ENCODE results near the gene CREG2.
"Not testable (repeated sequence)": the region's sequence is repeated elsewhere in the genome, so short reads cannot be mapped to it uniquely, and the experiment has no call there.

Gene CREG2

GRCh38 chr2:101327863-101328394 is 59.4 kb downstream of the CREG2 start:
- H3K4me3 ChIP-seq (ENCODE audit: low read depth, low read length), result no peak overlapping the region
- no peak for DNase-seq (ENCODE audit: low read depth)

GRCh38 chr2:101325425-101325824 is 61.9 kb downstream of the CREG2 start:
- no peak for DNase-seq (ENCODE audit: low read depth)
- H3K4me3 ChIP-seq (ENCODE audit: low read depth, low read length), result no peak overlapping the region

GRCh38 chr2:101316568-101316967 is 70.7 kb downstream of the CREG2 start:
- DNase-seq (ENCODE audit: low read depth); H3K4me3 ChIP-seq (ENCODE audit: low read depth, low read length): not testable (repeated sequence)

GRCh38 chr2:101311696-101312017 is 75.6 kb downstream of the CREG2 start:
- DNase-seq (ENCODE audit: low read depth), result no peak
- H3K4me3 ChIP-seq (ENCODE audit: low read depth, low read length), result no peak overlapping the region

GRCh38 chr2:101310834-101311695 is 76.2 kb downstream of the CREG2 start:
- DNase-seq (ENCODE audit: low read depth), result no peak
- no peak overlapping the region for H3K4me3 ChIP-seq (ENCODE audit: low read depth, low read length)

GRCh38 chr2:101310090-101310833 is 77.0 kb downstream of the CREG2 start:
- no peak for DNase-seq (ENCODE audit: low read depth)
- H3K4me3 ChIP-seq (ENCODE audit: low read depth, low read length), result no peak overlapping the region

- H3K4me3 ChIP-seq (ENCODE audit: low read depth, low read length), result peak within 1 kb of the TSS; percentile 75
- DNase-seq (ENCODE audit: low read depth), result peak; percentile 69
These were observed 78.7 kb downstream of the CREG2 start, which contains the start of gene RNF149 for GRCh38 chr2:101308432-101309210. Gene RNF149, minus strand, starts transcription at chr2:101308701. Its CDS starts 113 bp downstream, at chr2:101308588.

- peak overlapping the region; percentile 75 for H3K4me3 ChIP-seq (ENCODE audit: low read depth, low read length)
- DNase-seq (ENCODE audit: low read depth), result no peak
These were observed 79.3 kb downstream of the CREG2 start for GRCh38 chr2:101307950-101308431.

- peak overlapping the region; percentile 75 for H3K4me3 ChIP-seq (ENCODE audit: low read depth, low read length)
- DNase-seq (ENCODE audit: low read depth), result no peak
These were observed 79.8 kb downstream of the CREG2 start for GRCh38 chr2:101307503-101307902.

GRCh38 chr2:101306410-101306809 is 80.9 kb downstream of the CREG2 start:
- DNase-seq (ENCODE audit: low read depth), result no peak
- peak overlapping the region; percentile 75 for H3K4me3 ChIP-seq (ENCODE audit: low read depth, low read length)

GRCh38 chr2:101305492-101306078 is 81.7 kb downstream of the CREG2 start:
- H3K4me3 ChIP-seq (ENCODE audit: low read depth, low read length), result no peak overlapping the region
- no peak for DNase-seq (ENCODE audit: low read depth)

- DNase-seq (ENCODE audit: low read depth), result no peak
- H3K4me3 ChIP-seq (ENCODE audit: low read depth, low read length), result no peak overlapping the region
These were observed 82.3 kb downstream of the CREG2 start for GRCh38 chr2:101305035-101305434.

GRCh38 chr2:101303688-101304087 is 83.6 kb downstream of the CREG2 start:
- no peak overlapping the region for H3K4me3 ChIP-seq (ENCODE audit: low read depth, low read length)
- DNase-seq (ENCODE audit: low read depth), result no peak

GRCh38 chr2:101302016-101302415 is 85.3 kb downstream of the CREG2 start:
- no peak for DNase-seq (ENCODE audit: low read depth)
- H3K4me3 ChIP-seq (ENCODE audit: low read depth, low read length), result no peak overlapping the region

GRCh38 chr2:101300836-101301235 is 86.5 kb downstream of the CREG2 start:
- DNase-seq (ENCODE audit: low read depth), result no peak
- H3K4me3 ChIP-seq (ENCODE audit: low read depth, low read length), result no peak overlapping the region

- no peak overlapping the region for H3K4me3 ChIP-seq (ENCODE audit: low read depth, low read length)
- DNase-seq (ENCODE audit: low read depth), result no peak
These were observed 87.1 kb downstream of the CREG2 start for GRCh38 chr2:101300164-101300563.

GRCh38 chr2:101299604-101300003 is 87.7 kb downstream of the CREG2 start:
- no peak for DNase-seq (ENCODE audit: low read depth)
- no peak overlapping the region for H3K4me3 ChIP-seq (ENCODE audit: low read depth, low read length)

- DNase-seq (ENCODE audit: low read depth), result no peak
These were observed 89.9 kb downstream of the CREG2 start for GRCh38 chr2:101297383-101297782.

GRCh38 chr2:101296371-101296770 is 90.9 kb downstream of the CREG2 start:
- H3K4me3 ChIP-seq (ENCODE audit: low read depth, low read length), result no peak overlapping the region
- no peak for DNase-seq (ENCODE audit: low read depth)

More at GRCh38 chr2:101297383-101297782, 89.9 kb downstream of the CREG2 start:
- no peak overlapping the region for H3K4me3 ChIP-seq (ENCODE audit: low read depth, low read length)
